ENCODE results near the gene TREH.
A peak's percentile ranks its signal among the peaks of the same experiment; 100 is the strongest.

Gene TREH

GRCh38 chr11:118628861-118629549, 50.4 kb downstream of the TREH start:
- Histone ChIP-seq H3K36me3 (peaks cover 0 to 69% (median 35%) of the 10 kb centered on the region in 11 experiments; a peak in 15 of 22 replicates), H3K9ac (no peak overlapping the region), H4K20me1 (peaks cover 0 to 47% (median 0%) of the 10 kb centered on the region in 11 experiments; a peak in 5 of 22 replicates), H3K9me3 (replicated peaks in 1 of 11) (no peaks in the 10 kb centered on the region), H3K4me3 (no peak overlapping the region), H3K27ac (no peak overlapping the region), H3K4me2 (no peak overlapping the region), H3K4me1 (peaks cover 2 to 37% (median 16%) of the 10 kb centered on the region in 10 experiments; a peak in 17 of 20 replicates), H3K27me3 (no peaks in the 10 kb centered on the region)
- no peak for TF ChIP-seq Cebpa-rat (IDR thresholded peaks at IDR 0.05)

GRCh38 chr11:118628432-118628831, 51.0 kb downstream of the TREH start:
- H3K27ac ChIP-seq = no peak overlapping the region
- H3K9me3 ChIP-seq (replicated peaks in 1 of 11) = no peaks in the 10 kb centered on the region
- H3K4me1 ChIP-seq = peaks cover under 1 to 32% (median 12%) of the 10 kb centered on the region in 10 experiments; a peak in 15 of 20 replicates
- H4K20me1 ChIP-seq = peaks cover 0 to 49% (median 0%) of the 10 kb centered on the region in 11 experiments; a peak in 5 of 22 replicates
- no peak overlapping the region for H3K9ac ChIP-seq
- TF ChIP-seq Cebpa-rat (IDR thresholded peaks at IDR 0.05) = no peak
- H3K36me3 ChIP-seq = peaks cover 0 to 69% (median 35%) of the 10 kb centered on the region in 11 experiments; a peak in 15 of 22 replicates
- no peaks in the 10 kb centered on the region for H3K27me3 ChIP-seq
- H3K4me3 ChIP-seq = no peak overlapping the region
- H3K4me2 ChIP-seq = no peak overlapping the region

GRCh38 chr11:118628031-118628430, 51.4 kb downstream of the TREH start:
- no peak overlapping the region for H3K4me3 ChIP-seq
- TF ChIP-seq Cebpa-rat (IDR thresholded peaks at IDR 0.05) = no peak

GRCh38 chr11:118627566-118627965, 51.9 kb downstream of the TREH start:
- Histone ChIP-seq H4K20me1 (peaks cover 0 to 53% (median 0%) of the 10 kb centered on the region in 11 experiments; a peak in 5 of 22 replicates), H3K4me3 (no peak overlapping the region)

More at GRCh38 chr11:118628031-118628430, 51.4 kb downstream of the TREH start:
- H3K27me3 ChIP-seq = no peaks in the 10 kb centered on the region
- H4K20me1 ChIP-seq = peaks cover 0 to 49% (median 0%) of the 10 kb centered on the region in 11 experiments; a peak in 5 of 22 replicates
- H3K27ac ChIP-seq = no peak overlapping the region
- no peak overlapping the region for H3K4me2 ChIP-seq
- H3K36me3 ChIP-seq = peaks cover 0 to 69% (median 35%) of the 10 kb centered on the region in 11 experiments; a peak in 15 of 22 replicates
- H3K4me1 ChIP-seq = peaks cover 4 to 32% (median 13%) of the 10 kb centered on the region in 10 experiments; a peak in 18 of 20 replicates
- H3K9me3 ChIP-seq (replicated peaks in 1 of 11) = no peaks in the 10 kb centered on the region
- H3K9ac ChIP-seq = no peak overlapping the region

GRCh38 chr11:118625976-118626375, 53.5 kb downstream of the TREH start:
- Histone ChIP-seq H3K9ac (no peak overlapping the region), H3K9me3 (replicated peaks in 1 of 11) (no peaks in the 10 kb centered on the region), H3K27ac (no peak overlapping the region), H3K4me1 (peaks cover 24 to 44% (median 30%) of the 10 kb centered on the region in 10 experiments), H3K4me3 (no peak overlapping the region), H3K36me3 (peaks cover 0 to 54% (median 34%) of the 10 kb centered on the region in 11 experiments; a peak in 15 of 22 replicates), H3K4me2 (no peak overlapping the region), H4K20me1 (peaks cover 0 to 52% (median 0%) of the 10 kb centered on the region in 11 experiments; a peak in 5 of 22 replicates), H3K27me3 (no peaks in the 10 kb centered on the region; a peak in 2 of 22 replicates)
- no peak for TF ChIP-seq Cebpa-rat (IDR thresholded peaks at IDR 0.05)

More at GRCh38 chr11:118627566-118627965, 51.9 kb downstream of the TREH start:
- Histone ChIP-seq H3K9me3 (replicated peaks in 1 of 11) (no peaks in the 10 kb centered on the region), H3K9ac (no peak overlapping the region), H3K27ac (no peak overlapping the region), H3K36me3 (peaks cover 0 to 69% (median 35%) of the 10 kb centered on the region in 11 experiments; a peak in 15 of 22 replicates), H3K4me1 (peaks cover 9 to 34% (median 18%) of the 10 kb centered on the region in 10 experiments), H3K4me2 (no peak overlapping the region), H3K27me3 (no peaks in the 10 kb centered on the region)
- no peak for TF ChIP-seq Cebpa-rat (IDR thresholded peaks at IDR 0.05)

GRCh38 chr11:118625036-118625690, 54.3 kb downstream of the TREH start:
- no peak for TF ChIP-seq Cebpa-rat (IDR thresholded peaks at IDR 0.05)

GRCh38 chr11:118623269-118623655, 56.2 kb downstream of the TREH start:
- H3K27ac ChIP-seq = no peak overlapping the region
- peaks cover 0 to 34% (median 0%) of the 10 kb centered on the region in 11 experiments; a peak in 5 of 22 replicates for H4K20me1 ChIP-seq
- peaks cover 48 to 62% (median 50%) of the 10 kb centered on the region in 10 experiments for H3K4me1 ChIP-seq
- no peaks in the 10 kb centered on the region for H3K9me3 ChIP-seq (replicated peaks in 1 of 11)
- peak overlapping the region in 3 of 11 experiments; percentile 15 to 85 (median 19); a peak in 1 of 22 replicates for H3K9ac ChIP-seq
- peaks cover 0 to 37% (median 28%) of the 10 kb centered on the region in 11 experiments; a peak in 15 of 22 replicates for H3K36me3 ChIP-seq
- H3K27me3 ChIP-seq = no peaks in the 10 kb centered on the region; a peak in 2 of 22 replicates
- H3K4me2 ChIP-seq = peak overlapping the region; percentile 86 to 98 (median 94); a peak in 20 of 22 replicates
- H3K4me3 ChIP-seq = no peak overlapping the region
- no peak for TF ChIP-seq Cebpa-rat (IDR thresholded peaks at IDR 0.05)

More at GRCh38 chr11:118625036-118625690, 54.3 kb downstream of the TREH start:
- Histone ChIP-seq H3K27ac (no peak overlapping the region), H3K4me2 (no peak overlapping the region), H3K36me3 (peaks cover 0 to 51% (median 34%) of the 10 kb centered on the region in 11 experiments; a peak in 15 of 22 replicates), H3K27me3 (no peaks in the 10 kb centered on the region; a peak in 2 of 22 replicates), H3K9ac (no peak overlapping the region), H3K4me3 (no peak overlapping the region), H3K4me1 (peaks cover 31 to 44% (median 33%) of the 10 kb centered on the region in 10 experiments), H3K9me3 (replicated peaks in 1 of 11) (no peaks in the 10 kb centered on the region), H4K20me1 (peaks cover 0 to 49% (median 0%) of the 10 kb centered on the region in 11 experiments; a peak in 5 of 22 replicates)

- Histone ChIP-seq H3K9ac (peak overlapping the region in 7 of 11 experiments; percentile 72 to 85 (median 79); a peak in 10 of 22 replicates), H3K4me1 (peaks cover 48 to 68% (median 51%) of the 10 kb centered on the region in 10 experiments), H3K4me2 (peak overlapping the region; percentile 86 to 98 (median 94))
Measured at GRCh38 chr11:118622376-118623268, 56.8 kb downstream of the TREH start.

More at GRCh38 chr11:118622376-118623268, 56.8 kb downstream of the TREH start:
- H3K9me3 ChIP-seq (replicated peaks in 1 of 11) = no peaks in the 10 kb centered on the region
- H3K4me3 ChIP-seq = peak overlapping the region in 6 of 10 experiments; percentile 62 to 74 (median 67); a peak in 10 of 20 replicates
- H3K27ac ChIP-seq = no peak overlapping the region
- peaks cover 0 to 28% (median 0%) of the 10 kb centered on the region in 11 experiments; a peak in 5 of 22 replicates for H4K20me1 ChIP-seq
- TF ChIP-seq Cebpa-rat (IDR thresholded peaks at IDR 0.05) = no peak
- H3K27me3 ChIP-seq = no peaks in the 10 kb centered on the region; a peak in 2 of 22 replicates
- peaks cover 0 to 31% (median 22%) of the 10 kb centered on the region in 11 experiments; a peak in 15 of 22 replicates for H3K36me3 ChIP-seq

Measured in BLaER1 treated with 17β-estradiol and CSF1 and Interleukin-3, amounts not matched to agents 10 nM and 100 nM (cell line).